ENCODE results near the gene HK1. TPM values are rescaled to one million over a fixed set of nuclear protein-coding genes. Genes with fewer than 3 reads are reported as not detected.
A peak's percentile ranks its signal among the peaks of the same experiment; 100 is the strongest.

Gene HK1
- total RNA-seq, 4 donors from 2014 or later, result 130 to 189 (median 142) TPM

DNA sequence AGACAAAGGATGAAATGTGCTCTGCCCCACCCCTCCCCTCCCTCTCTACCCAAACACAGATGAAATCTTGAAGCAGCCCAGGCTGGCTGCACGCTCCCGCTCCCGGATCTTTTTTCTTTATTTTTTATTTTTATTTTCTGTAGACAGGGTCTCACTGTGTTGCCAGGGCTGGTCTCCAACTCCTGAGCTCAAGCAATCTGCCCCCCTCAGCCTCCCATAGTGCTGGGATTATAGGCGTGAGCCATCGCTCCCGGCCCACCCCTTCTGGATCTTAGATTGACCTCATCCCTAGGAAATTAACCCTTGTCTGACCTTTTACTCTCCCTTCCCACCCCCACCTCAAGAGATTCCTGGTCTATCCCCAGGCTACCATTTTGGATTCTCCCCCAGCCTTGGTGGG lies 124.1 kb downstream of the HK1 start:
- H3K27me3 ChIP-seq, result no peaks in the 10 kb centered on the region
- H3K4me3 ChIP-seq, result no peak overlapping the region
- H3K27ac ChIP-seq, result peak overlapping the region in 3 of 4 donors; percentile 28 to 44 (median 42)
- WGBS, 2 donors, result 71 to 83% methylated on average over 6 of the region's 6 CpGs
- intact Hi-C loops (cut with DNase I), result no loop called here
- no peak for DNase-seq
- H3K9me3 ChIP-seq, result no peaks in the 10 kb centered on the region
- peaks cover 8 to 65% (median 21%) of the 10 kb centered on the region in 3 donors for H3K4me1 ChIP-seq
- TF ChIP-seq CTCF (IDR thresholded peaks at IDR 0.05), result no peak
- no peak for TF ChIP-seq POLR2A (IDR thresholded peaks at IDR 0.05)
- peaks cover 27 to 85% (median 35%) of the 10 kb centered on the region in 3 donors for H3K36me3 ChIP-seq

DNA sequence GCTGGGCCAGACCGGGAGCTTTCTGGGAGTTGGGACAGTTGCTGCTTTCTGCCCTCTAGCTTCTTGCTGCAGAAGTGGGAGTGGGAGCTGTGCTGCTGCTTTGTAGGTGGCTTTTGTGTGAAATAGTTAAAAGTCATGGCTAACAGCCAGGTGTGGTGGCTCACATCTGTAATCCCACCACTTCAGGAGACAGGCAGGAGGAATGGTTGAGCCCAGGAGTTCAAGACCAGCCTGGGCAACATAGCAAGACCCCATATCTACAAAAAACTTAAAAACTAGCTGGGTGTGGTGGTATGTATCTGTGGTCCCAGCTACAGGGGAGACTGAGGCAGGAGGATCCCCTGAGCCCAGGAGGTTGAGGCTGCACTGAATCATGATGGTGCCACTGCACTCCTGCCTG lies 124.8 kb downstream of the HK1 start:
- no peaks in the 10 kb centered on the region for H3K9me3 ChIP-seq
- no CpG with 5 or more reads among the region's 1 CpG for WGBS, 2 donors
- no peak for DNase-seq
- no peaks in the 10 kb centered on the region for H3K27me3 ChIP-seq
- TF ChIP-seq POLR2A (IDR thresholded peaks at IDR 0.05), result no peak
- peak in 1 of 6 experiments; percentile 28 for TF ChIP-seq CTCF (IDR thresholded peaks at IDR 0.05)
- peak overlapping the region; percentile 9 to 44 (median 34) for H3K27ac ChIP-seq
- H3K4me3 ChIP-seq, result no peak overlapping the region
- peaks cover 13 to 72% (median 28%) of the 10 kb centered on the region in 3 donors for H3K4me1 ChIP-seq
- H3K36me3 ChIP-seq, result peaks cover 27 to 78% (median 35%) of the 10 kb centered on the region in 3 donors
- intact Hi-C loops (cut with DNase I), result no loop called here

DNA sequence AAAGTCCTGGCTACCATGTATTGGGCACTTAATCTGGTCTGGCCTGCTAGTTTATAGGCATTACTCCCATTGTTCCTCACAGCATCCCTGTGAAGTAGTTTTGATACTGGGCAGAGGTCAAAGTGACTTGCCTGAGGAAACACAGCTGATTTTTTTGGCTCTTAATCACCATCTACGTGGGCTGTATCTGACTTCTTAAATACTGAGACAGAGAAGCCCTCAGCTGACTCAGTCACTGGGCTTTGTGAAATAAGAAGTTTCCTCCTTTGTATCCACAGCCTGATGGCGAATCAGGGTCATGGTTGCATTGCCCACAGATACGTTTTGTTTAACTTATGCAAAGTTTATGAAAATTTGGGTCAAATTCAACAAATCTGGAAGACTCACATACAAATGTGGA lies 125.2 kb downstream of the HK1 start:
- Histone ChIP-seq H3K27me3 (no peaks in the 10 kb centered on the region), H3K9me3 (no peaks in the 10 kb centered on the region), H3K4me3 (no peak overlapping the region), H3K36me3 (peaks cover 25 to 74% (median 32%) of the 10 kb centered on the region in 3 donors), H3K4me1 (peaks cover 16 to 73% (median 30%) of the 10 kb centered on the region in 3 donors), H3K27ac (peak overlapping the region in 3 of 4 donors; percentile 9 to 81 (median 28))
- intact Hi-C loops (cut with DNase I), result no loop called here
- DNase-seq, result no peak
- WGBS, 2 donors, result 33 to 56% methylated on average over 3 of the region's 3 CpGs
- TF ChIP-seq CTCF (IDR thresholded peaks at IDR 0.05) (no peak), POLR2A (IDR thresholded peaks at IDR 0.05) (no peak)

GRCh38 chr10:69404786-69405185 lies 126.5 kb downstream of the HK1 start:
- peaks cover 20 to 76% (median 36%) of the 10 kb centered on the region in 3 donors for H3K4me1 ChIP-seq
- H3K9me3 ChIP-seq, result no peaks in the 10 kb centered on the region
- H3K4me3 ChIP-seq, result no peak overlapping the region
- peaks cover 21 to 61% (median 28%) of the 10 kb centered on the region in 3 donors for H3K36me3 ChIP-seq
- H3K27ac ChIP-seq, result peak overlapping the region in 3 of 4 donors; percentile 32 to 81 (median 39)
- DNase-seq, result no peak
- H3K27me3 ChIP-seq, result no peaks in the 10 kb centered on the region
- 67% methylated on average over 7 of the region's 10 CpGs; no CpG with 5 or more reads in 1 of the 2 donors for WGBS, 2 donors
- TF ChIP-seq POLR2A (IDR thresholded peaks at IDR 0.05) (no peak), CTCF (IDR thresholded peaks at IDR 0.05) (no peak)
- intact Hi-C loops (cut with DNase I), result no loop called here

GRCh38 chr10:69405221-69405620 lies 126.9 kb downstream of the HK1 start:
- Histone ChIP-seq H3K27ac (peak overlapping the region; percentile 32 to 93 (median 80)), H3K9me3 (no peaks in the 10 kb centered on the region), H3K4me3 (no peak overlapping the region), H3K4me1 (peaks cover 20 to 76% (median 36%) of the 10 kb centered on the region in 3 donors), H3K27me3 (no peaks in the 10 kb centered on the region), H3K36me3 (peaks cover 20 to 57% (median 26%) of the 10 kb centered on the region in 3 donors)
- WGBS, 2 donors, result 46 to 50% methylated on average over 3 to 4 of the region's 4 CpGs
- no peak for DNase-seq
- TF ChIP-seq POLR2A (IDR thresholded peaks at IDR 0.05), result no peak
- intact Hi-C loops (cut with DNase I), result no loop called here
